Panc1 (cell line): ENCODE data around the gene LRRC73. TPM values are rescaled to one million over a fixed set of nuclear protein-coding genes. Genes with fewer than 3 reads are reported as not detected.

Experiments
- ATAC-seq: fragments of 200-7000 bp; cut with Tn5 transposase; 2 replicates; pipeline ENCODE4 v1.9.1; 2020; ENCODE audit warnings: mild to moderate bottlenecking, moderate library complexity
- BruUV-seq: library from RNA; stranded (reverse); fragments of 400-500 nt; replicated peaks from 2 replicates; lab custom pipeline; 2021; lab: Mats Ljungman, UMichigan
- CTCF ChIA-PET: fragments of 300-600 bp; sonication (Branson Sonifier 250); formaldehyde crosslinking; loops from one replicate; lab custom pipeline; 2022; ENCODE audit warnings: antibody characterized with exemption; lab: Charles Lee
- POLR2A ChIA-PET: fragments of 300-600 bp; sonication (Branson Sonifier 250); formaldehyde crosslinking; loops from one replicate; lab custom pipeline; 2022; ENCODE audit warnings: antibody characterized with exemption; lab: Charles Lee
- DNase-seq: peaks from one replicate; pipeline ENCODE4 v3.0.0-alpha.2; 2010; ENCODE audit warnings: low read depth, low spot score
- H3K27ac ChIP-seq: 2 replicates; pipeline ENCODE4 v1.5.1; 2011; ENCODE audit warnings: mild to moderate bottlenecking, low read length, inconsistent platforms
- H3K27me3 ChIP-seq: fragments of 200-500 bp; sonication (Bioruptor generic); 2 replicates; pipeline ENCODE4 v1.6.0; 2014; ENCODE audit warnings: low read length, inconsistent platforms; ENCODE audit not compliant: control insufficient read depth, insufficient read depth
- H3K36me3 ChIP-seq: fragments of 200-500 bp; sonication (Bioruptor generic); 2 replicates; pipeline ENCODE4 v1.5.1; 2014; ENCODE audit warnings: inconsistent platforms, mild to moderate bottlenecking, low read length, moderate library complexity; ENCODE audit not compliant: control insufficient read depth, insufficient read depth
- H3K4me1 ChIP-seq: 2 replicates; pipeline ENCODE4 v1.5.1; 2011; ENCODE audit warnings: inconsistent platforms, mild to moderate bottlenecking, low read length, moderate library complexity; ENCODE audit not compliant: control insufficient read depth, insufficient read depth
- H3K4me3 ChIP-seq, 2 experiments: 2 replicates each; pipeline ENCODE4 v1.5.1; 2011 to 2012; ENCODE audit warnings: low read depth in 2 of 2, low read length in 2 of 2, mild to moderate bottlenecking in 2 of 2, inconsistent platforms in 1 of 2, moderate library complexity in 1 of 2
- H3K9me3 ChIP-seq: fragments of 200-500 bp; sonication (Bioruptor generic); 2 replicates; pipeline ENCODE4 v1.5.1; 2014; ENCODE audit warnings: low read depth, mild to moderate bottlenecking, inconsistent platforms, low read length, moderate library complexity; ENCODE audit not compliant: control insufficient read depth, insufficient read depth
- CTCF ChIP-seq: fragments of 450-650 bp; IDR thresholded peaks from 2 replicates; pipeline ENCODE4 v1.5.1; 2017; ENCODE audit warnings: mild to moderate bottlenecking
- POLR2AphosphoS5 ChIP-seq: IDR thresholded peaks from 2 replicates; pipeline ENCODE4 v1.6.1; 2012; ENCODE audit warnings: mild to moderate bottlenecking, low read depth, low read length, moderate library complexity
- REST ChIP-seq, 2 experiments: IDR thresholded peaks; 2 replicates each; pipeline ENCODE4 v1.6.1; 2011 to 2012; ENCODE audit warnings: low read depth in 2 of 2, control low read depth in 1 of 2, low read length in 1 of 2, mild to moderate bottlenecking in 1 of 2, moderate library complexity in 1 of 2; ENCODE audit not compliant: insufficient read depth in 1 of 2
- SIN3A ChIP-seq: IDR thresholded peaks from 2 replicates; pipeline ENCODE4 v1.6.1; 2012; ENCODE audit warnings: low read depth, mild to moderate bottlenecking, low read length, moderate library complexity, borderline replicate concordance; ENCODE audit not compliant: insufficient read depth
- TCF7L2 ChIP-seq: IDR thresholded peaks from 2 replicates; pipeline ENCODE4 v1.6.1; 2011; ENCODE audit warnings: mild to moderate bottlenecking, low read depth, low read length, inconsistent platforms
- in situ Hi-C: cut with HindIII; loops from 2 replicates; pipeline ENCODE4 v1.10.0; 2016; ENCODE audit warnings: low sequenced_read_pairs, low pct_unique_long_range_greater_than_20kb
- intact Hi-C: fragments of 100-400 bp; cut with micrococcal nuclease; formaldehyde crosslinking; loops from one replicate; pipeline ENCODE4 v1.10.0; 2022; ENCODE audit not compliant: unreplicated experiment
- total RNA-seq: library from RNA; stranded (reverse); gene quantifications from one replicate; pipeline ENCODE4 v1.2.1, GENCODE V29; 2021; ENCODE audit not compliant: unreplicated experiment

LRRC73 gene
- total RNA-seq, 1 experiment from 2014 or later = 2.9 TPM

GRCh38 chr6:43489277-43490072 lies 20.7 kb downstream of the LRRC73 start:
- CTCF ChIA-PET = interaction anchor here (0.5 kb wide), 1 partner anchor 438 kb away, joined by 5 read pairs; no protein-coding TSS in a partner anchor
- Histone ChIP-seq H3K9me3 (no peaks in the 10 kb centered on the region), H3K4me3 (no peak overlapping the region), H3K4me1 (peaks cover 3% of the 10 kb centered on the region; the same call in 1 of the 2 replicates), H3K36me3 (no peaks in the 10 kb centered on the region), H3K27me3 (no peaks in the 10 kb centered on the region), H3K27ac (no peak overlapping the region)
- POLR2A ChIA-PET = no interaction called here
- no TSS peak for BruUV-seq
- in situ Hi-C loops = no loop called here
- no peak for ATAC-seq
- intact Hi-C loops = no loop called here
- DNase-seq = no peak
- TF ChIP-seq POLR2AphosphoS5 (no peak), TCF7L2 (no peak), CTCF (no peak), REST (IDR thresholded peaks at IDR 0.05; ENCODE audit: insufficient read depth in 1 of 2, low read depth in 2 of 2, low read length in 1 of 2) (no peak), SIN3A (no peak)

- TF ChIP-seq TCF7L2 (no peak), SIN3A (no peak), POLR2AphosphoS5 (no peak), CTCF (no peak), REST (IDR thresholded peaks at IDR 0.05; ENCODE audit: insufficient read depth in 1 of 2, low read depth in 2 of 2, low read length in 1 of 2) (no peak)
- POLR2A ChIA-PET = no interaction called here
- DNase-seq (no peak), ATAC-seq (no peak)
- Histone ChIP-seq H3K27ac (no peak overlapping the region), H3K27me3 (no peaks in the 10 kb centered on the region), H3K9me3 (no peaks in the 10 kb centered on the region), H3K4me1 (peaks cover 3% of the 10 kb centered on the region; the same call in 1 of the 2 replicates), H3K36me3 (no peaks in the 10 kb centered on the region), H3K4me3 (no peak overlapping the region)
- in situ Hi-C loops = no loop called here
- intact Hi-C loops = no loop called here
- CTCF ChIA-PET = no interaction called here
- BruUV-seq = no TSS peak
Measured at GRCh38 chr6:43488667-43489276, 21.4 kb downstream of the LRRC73 start.
